AG09319 (cell line): ENCODE results near the gene SUV39H1.

Source experiments
- DNase-seq: peaks from one replicate; pipeline ENCODE4 v3.0.0-alpha.2; 2010; ENCODE audit warnings: low read depth; ENCODE audit errors: extremely low read depth
- CTCF ChIP-seq: IDR thresholded peaks from 2 replicates; pipeline ENCODE4 v1.5.1; 2011; ENCODE audit warnings: low read depth, mild to moderate bottlenecking, inconsistent platforms, low read length, moderate library complexity

SUV39H1 gene

DNA sequence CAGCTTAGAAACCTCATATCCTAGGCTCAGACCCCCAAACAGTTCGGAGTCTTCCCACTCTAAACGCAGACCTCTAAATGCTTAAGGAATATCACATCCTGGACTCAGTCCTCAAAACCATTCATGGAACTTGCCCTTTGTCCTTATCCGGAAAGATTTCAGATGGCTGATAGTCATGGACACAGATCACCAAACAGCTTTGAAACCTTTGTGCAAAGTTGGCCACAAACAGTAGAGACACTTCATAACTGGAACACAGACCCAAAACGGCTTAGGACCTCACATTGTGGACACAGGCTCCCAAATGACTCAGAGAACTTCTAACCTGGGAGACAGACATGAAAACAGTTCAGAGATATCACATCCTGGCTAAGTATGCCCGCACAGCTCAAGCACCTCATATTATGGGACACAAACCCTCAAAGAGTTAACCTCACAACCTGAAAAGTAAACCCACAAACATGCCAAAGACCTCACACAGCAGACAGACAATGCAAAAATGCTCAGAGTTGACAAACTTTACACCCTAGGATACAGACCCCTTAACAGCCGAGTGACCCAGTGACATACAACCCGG, 15.5 kb downstream of the SUV39H1 start:
- TF ChIP-seq CTCF = no peak
- no peak for DNase-seq

- TF ChIP-seq CTCF = no peak
- DNase-seq = no peak
Observed at GRCh38 chrX:48713847-48714246, 17.3 kb downstream of the SUV39H1 start.

- no peak for TF ChIP-seq CTCF
Observed at GRCh38 chrX:48714573-48714972, 18.0 kb downstream of the SUV39H1 start.

DNA sequence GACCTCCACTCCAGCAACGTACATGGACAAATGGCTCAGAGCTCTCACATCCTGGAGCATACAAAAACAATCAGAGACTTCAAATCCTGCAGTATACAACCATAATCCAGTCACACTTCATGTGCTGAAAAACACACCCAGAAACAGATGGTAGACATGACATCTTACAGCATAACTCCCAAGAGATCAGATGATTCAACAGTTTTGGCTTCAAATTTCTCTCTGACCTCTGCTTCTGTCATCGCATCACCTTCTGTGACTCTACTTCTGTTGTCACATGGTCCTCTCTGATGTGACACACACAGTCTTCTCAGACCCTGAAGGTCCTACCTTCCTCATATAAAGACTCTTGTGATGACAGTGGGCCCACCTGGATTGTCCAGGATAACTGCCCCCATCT, 18.5 kb downstream of the SUV39H1 start:
- no peak for DNase-seq
- no peak for TF ChIP-seq CTCF

More at GRCh38 chrX:48714573-48714972, 18.0 kb downstream of the SUV39H1 start:
- no peak for DNase-seq

- no peak for DNase-seq
- no peak for TF ChIP-seq CTCF
Observed at GRCh38 chrX:48715876-48716502, 19.5 kb downstream of the SUV39H1 start.

GRCh38 chrX:48719958-48720357, 23.4 kb downstream of the SUV39H1 start:
- no peak for DNase-seq
- TF ChIP-seq CTCF = no peak

- DNase-seq = no peak
- TF ChIP-seq CTCF = no peak
Observed at GRCh38 chrX:48720577-48721250, 24.2 kb downstream of the SUV39H1 start.
